ENCODE data around the gene AFF2. TPM values are rescaled to one million over a fixed set of nuclear protein-coding genes. Genes with fewer than 3 reads are reported as not detected.

AFF2 gene
- total RNA-seq, 1 donor from 2014 or later: 1.3 TPM

- DNase-seq (ENCODE audit: low read depth): no peak
Measured at GRCh38 chrX:149004936-149005335, 504.5 kb downstream of the AFF2 start.

DNA sequence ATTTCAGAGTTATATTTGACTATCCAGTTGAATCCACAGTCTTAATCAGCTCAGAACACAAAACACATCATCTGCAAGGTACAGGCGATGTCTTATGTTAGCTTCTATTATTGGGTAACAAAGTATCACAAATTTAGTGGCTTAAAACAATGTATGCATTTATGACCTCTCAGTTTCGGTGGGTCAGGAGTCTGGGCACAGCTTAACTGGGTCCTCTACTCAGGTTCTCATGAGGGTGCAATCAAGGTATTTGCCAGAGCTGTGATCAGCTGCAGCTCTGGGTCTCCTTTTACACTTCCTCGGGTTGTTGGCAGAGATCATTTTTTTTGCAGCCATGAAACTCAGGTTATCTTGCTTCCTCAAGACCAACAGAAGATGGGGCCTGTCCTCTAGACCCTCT is 505.8 kb downstream of the AFF2 start:
- no peak for DNase-seq (ENCODE audit: low read depth)

- DNase-seq (ENCODE audit: low read depth): no peak
Measured at GRCh38 chrX:149007423-149007822, 507.0 kb downstream of the AFF2 start.

GRCh38 chrX:149010013-149010852 is 509.8 kb downstream of the AFF2 start:
- no peak for DNase-seq (ENCODE audit: low read depth)

DNA sequence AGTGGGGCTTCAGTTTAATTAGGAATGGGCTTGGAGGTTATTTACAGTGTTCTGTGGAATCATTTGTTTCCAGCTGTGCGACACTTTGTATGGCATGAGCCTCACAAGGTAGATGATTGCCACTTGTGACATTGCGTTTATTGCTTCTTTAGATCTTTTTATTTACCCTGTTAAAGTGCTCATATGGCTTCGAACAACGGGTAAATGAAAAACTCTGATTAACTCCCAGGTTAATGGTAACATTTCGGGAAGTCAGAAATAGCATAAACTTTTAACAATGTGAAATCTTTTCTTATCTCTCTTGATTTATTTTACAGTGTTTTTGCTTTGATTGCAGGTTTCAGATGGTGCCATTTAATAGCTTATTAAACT is 510.4 kb downstream of the AFF2 start:
- DNase-seq (ENCODE audit: low read depth): no peak

- no peak for DNase-seq (ENCODE audit: low read depth)
Measured at GRCh38 chrX:149013081-149013480, 512.7 kb downstream of the AFF2 start.

DNA sequence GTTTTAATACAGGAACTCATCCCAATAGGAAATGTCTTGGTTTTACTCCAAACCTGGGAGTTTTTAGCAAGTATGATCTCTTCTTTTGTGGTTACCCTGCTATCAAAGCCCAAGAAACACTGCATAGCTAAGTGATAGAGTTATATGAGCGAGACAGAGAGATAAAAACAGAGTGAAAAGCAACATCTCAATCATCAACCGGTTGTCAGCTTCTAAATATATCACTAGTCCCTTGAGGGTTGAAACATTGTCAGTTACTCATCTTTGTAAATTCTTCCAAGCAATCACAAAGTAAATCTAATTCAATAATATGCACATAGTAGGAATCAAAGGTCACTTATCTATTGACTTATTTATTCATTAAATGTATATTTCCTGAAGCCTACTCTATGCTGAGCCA is 520.7 kb downstream of the AFF2 start:
- no peak for DNase-seq (ENCODE audit: low read depth)

GRCh38 chrX:149022485-149022884 is 522.1 kb downstream of the AFF2 start:
- no peak for DNase-seq (ENCODE audit: low read depth)

DNA sequence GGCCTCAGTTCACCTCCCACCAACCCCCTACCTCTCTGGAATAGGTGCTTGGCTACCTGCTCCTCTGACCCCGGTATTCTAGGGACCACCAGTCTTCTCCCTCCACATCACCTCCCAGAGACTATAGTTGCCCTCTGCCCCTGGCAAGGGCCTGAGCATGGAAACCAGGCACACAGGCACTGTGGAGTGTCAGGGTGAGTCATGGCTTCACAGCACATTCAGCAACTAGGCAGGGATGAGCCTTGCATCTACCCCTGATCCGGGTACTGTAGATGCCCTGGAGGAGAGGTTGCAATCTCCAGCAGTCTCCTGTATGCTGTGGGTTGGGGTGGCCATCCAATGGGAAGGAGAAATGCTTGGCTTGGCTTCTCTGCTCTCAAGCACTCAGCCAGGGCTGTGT is 532.0 kb downstream of the AFF2 start:
- no peak for DNase-seq (ENCODE audit: low read depth)

DNA sequence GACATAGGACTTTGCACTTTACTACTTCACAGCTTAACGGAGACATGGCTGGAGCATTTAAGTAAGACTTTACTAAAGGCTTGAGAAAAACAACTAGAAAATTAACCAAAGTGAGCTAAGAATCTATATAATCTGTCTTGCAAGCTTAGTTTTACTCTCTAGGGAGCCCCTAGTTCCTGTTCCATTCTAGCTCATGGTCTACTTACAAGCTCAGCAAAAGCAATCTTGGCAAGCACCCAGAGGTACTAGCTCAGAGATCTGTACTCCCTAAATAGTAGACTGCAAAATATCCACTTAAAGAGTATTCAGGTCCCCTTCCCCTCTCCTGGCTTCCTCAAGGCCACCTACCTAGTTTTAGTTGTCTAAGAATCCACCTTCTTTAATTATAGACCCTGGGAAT is 535.7 kb downstream of the AFF2 start:
- DNase-seq (ENCODE audit: low read depth): no peak

DNA sequence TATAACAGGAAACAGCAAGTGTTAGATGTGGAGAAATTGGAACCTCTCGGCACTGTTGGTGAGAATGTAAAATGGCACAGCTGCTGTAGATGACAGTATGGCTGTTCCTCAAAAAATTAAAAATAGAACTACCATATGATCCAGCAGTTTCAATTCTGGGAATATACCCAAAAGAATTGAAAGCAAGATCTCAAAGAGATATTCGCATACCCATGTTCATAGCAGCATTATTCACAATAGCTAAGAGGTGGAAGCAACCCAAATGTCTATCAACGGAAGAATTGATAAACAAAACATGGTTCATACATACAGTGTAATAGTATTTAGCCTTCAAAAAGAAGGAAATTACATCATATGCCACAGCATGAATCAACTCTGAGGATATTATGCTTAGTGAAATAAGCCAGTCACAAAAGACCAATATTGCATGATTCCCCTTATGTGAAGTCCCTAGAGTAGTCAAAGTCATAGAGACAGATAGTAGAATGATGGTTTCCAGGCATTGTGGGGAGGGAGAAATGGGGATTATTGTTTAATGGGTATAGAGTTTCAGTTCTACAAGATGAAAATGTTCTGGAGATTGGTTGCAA is 537.0 kb downstream of the AFF2 start:
- DNase-seq (ENCODE audit: low read depth): no peak

DNA sequence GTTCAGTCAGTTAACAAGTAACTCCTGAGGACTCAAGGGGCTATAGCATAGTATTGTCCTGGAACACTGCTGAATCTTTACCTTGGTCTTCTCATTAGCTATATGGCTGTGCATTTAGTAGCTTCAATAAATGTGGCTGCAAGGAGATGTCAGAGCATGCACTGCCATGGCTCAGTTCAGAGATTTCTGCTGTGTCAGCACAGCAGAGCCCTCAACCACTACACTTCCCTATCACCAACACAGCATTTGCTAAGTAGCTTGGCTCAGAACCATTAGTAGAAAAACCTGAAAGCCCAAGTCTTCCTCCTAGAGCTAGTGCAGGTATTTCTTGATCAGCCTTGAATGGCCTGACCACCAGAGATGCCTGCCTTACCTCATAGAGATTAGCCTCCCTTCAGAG is 538.6 kb downstream of the AFF2 start:
- DNase-seq (ENCODE audit: low read depth): no peak

- DNase-seq (ENCODE audit: low read depth): no peak
Measured at GRCh38 chrX:149040873-149041535, 540.6 kb downstream of the AFF2 start.

DNA sequence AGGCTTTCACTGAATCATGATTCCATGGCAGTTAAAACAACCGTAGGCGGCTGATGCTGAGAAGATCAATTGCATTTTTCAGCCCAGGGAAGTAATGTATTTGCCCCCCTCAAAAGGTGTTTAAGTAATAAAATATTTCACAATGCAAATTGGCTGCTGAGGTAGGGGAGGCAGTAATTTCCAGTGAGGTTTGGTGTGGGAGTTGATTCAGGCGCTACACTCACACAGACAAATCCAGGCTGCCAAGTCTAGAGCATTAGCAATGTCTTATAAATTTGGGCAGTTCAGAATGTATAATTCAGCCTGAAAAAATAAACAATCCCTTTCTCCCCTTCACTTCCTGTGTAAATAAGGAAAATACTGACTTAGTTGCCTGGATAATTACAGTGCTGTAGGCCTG is 543.0 kb downstream of the AFF2 start:
- no peak for DNase-seq (ENCODE audit: low read depth)

GRCh38 chrX:149044471-149044870 is 544.1 kb downstream of the AFF2 start:
- no peak for DNase-seq (ENCODE audit: low read depth)

- DNase-seq (ENCODE audit: low read depth): no peak
Measured at GRCh38 chrX:149045645-149046210, 545.3 kb downstream of the AFF2 start.
